ENCODE results near the gene PLEKHA3.
"Not testable (repeated sequence)": the region's sequence is repeated elsewhere in the genome, so short reads cannot be mapped to it uniquely, and the experiment has no call there.

The PLEKHA3 gene

GRCh38 chr2:178479275-178479616 lies 1.0 kb upstream of the PLEKHA3 start:
- no peak for DNase-seq

DNA sequence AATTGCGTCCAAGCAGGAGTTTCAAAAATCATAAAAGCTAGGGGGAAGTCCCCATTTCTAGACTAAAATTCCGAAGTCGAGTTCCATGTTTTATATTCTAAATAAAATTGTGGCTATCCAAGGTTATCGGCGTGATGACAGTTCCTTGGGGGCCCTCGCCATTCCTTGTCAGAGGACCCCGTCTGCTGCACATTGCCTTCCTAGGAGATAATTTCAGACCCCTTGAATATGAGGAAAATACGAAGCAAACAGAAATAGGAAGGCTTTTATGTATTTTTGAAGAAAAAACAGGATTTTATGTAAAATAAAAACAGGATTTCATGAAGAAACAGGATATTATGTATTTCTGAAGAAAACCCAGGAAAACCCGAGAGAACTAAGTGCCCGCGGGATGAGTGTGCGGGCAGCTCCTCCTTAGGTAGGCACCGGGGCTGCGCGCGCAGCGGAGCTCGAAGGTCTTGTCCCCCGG lies 465 bp upstream of the PLEKHA3 start:
- DNase-seq, result no peak

DNA sequence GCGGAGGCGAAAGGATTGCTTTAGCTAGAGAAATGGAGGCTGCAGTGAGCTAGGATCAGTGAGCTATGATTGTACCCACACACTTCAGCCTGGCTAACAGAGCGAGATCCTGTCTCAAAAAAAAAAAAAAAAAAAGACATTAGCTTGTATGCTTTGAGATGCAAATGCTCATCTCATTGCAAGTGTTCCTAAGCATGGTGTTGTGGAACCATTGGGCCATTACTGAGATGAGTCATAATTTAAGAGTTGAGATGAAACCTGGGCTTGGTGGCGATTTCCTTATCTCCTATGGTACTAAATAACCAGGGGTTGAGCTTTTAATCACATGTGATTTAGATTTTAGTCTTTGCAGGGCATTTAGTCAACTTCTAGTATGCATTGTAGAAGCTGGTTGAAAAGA lies 2.2 kb downstream of the PLEKHA3 start:
- DNase-seq, result no peak

DNA sequence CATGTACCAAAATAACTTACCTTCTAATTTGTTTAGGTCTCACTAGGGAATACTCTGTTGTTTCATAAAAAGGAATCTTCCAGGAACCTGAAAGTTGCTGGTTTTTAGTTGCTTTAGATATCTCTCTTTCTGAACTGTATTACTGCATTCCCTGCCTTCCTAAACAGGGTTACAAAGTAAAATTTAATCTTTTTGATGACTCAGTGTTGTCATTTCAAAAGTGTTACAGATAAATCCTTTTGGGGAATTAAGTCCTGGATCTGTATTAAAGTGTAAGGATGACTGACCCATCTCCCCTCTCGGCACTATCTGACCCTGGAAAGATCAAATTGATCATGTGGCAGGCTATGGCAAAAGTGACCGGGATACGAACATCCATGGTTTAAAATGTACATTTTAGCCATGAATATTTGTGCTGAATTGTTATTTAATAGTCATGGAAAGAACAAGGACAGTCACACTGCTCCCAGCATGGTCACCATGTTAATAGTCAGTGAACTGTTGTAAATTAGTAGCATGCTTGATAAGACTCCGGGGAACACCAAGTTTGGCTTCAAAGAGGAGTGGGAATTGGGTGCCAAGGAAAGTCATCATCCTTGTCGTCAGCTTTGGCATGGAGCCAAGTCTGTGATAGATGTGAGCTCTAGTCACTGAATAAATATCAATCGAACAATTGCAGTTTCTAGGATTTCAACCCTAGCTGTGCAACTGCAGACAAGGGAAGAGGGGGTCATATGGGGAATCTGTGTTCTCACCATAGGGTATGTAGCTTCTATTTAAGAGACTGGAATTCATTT lies 4.2 kb downstream of the PLEKHA3 start:
- no peak for DNase-seq

GRCh38 chr2:178485356-178485755 lies 5.1 kb downstream of the PLEKHA3 start:
- no peak for DNase-seq

GRCh38 chr2:178491612-178492011 lies 11.4 kb downstream of the PLEKHA3 start:
- DNase-seq, result no peak

- no peak for DNase-seq
Measured at GRCh38 chr2:178496049-178496448, 15.8 kb downstream of the PLEKHA3 start.

- DNase-seq, result no peak
Measured at GRCh38 chr2:178498137-178498536, 17.9 kb downstream of the PLEKHA3 start.

DNA sequence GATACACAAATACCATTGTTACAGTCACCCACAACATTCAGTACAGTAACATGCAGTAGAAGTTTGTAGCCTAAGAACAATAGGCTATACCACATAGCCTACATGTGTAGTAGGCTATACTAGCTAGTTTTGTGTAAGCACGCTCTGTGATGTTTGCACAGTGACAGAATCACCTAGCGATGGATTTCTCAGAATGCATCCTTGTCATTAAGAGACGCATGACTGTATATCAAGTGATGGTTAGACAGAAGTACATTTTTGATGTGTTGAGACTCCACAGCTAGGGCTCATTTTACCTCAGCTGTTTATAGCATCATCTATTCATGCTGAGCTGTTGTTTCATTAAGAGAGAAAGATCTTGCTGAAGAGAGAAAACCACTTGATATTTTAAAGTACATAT lies 19.4 kb downstream of the PLEKHA3 start:
- no peak for DNase-seq

- DNase-seq, result no peak
Measured at GRCh38 chr2:178502751-178503150, 22.5 kb downstream of the PLEKHA3 start.

- DNase-seq, result no peak
Measured at GRCh38 chr2:178506101-178506500, 25.8 kb downstream of the PLEKHA3 start.

DNA sequence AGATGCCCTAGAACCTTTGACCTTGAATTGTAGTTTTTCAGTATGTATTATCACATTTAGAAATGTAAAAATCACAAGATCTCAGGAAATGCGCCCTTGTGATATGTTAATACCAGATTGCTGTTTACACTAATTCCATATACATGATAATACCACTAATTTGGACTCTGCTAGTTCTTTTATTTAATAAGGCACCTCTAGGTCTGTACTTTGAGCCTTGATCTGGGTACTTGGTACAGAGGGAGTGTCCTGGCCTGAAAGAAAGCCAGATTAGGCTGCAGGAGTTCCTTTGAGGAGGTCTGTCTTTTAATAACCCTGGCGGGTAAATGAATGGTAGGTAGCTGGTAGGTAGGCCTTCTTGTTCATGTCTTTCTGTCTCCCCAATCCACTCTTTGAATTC lies 26.3 kb downstream of the PLEKHA3 start:
- no peak for DNase-seq

DNA sequence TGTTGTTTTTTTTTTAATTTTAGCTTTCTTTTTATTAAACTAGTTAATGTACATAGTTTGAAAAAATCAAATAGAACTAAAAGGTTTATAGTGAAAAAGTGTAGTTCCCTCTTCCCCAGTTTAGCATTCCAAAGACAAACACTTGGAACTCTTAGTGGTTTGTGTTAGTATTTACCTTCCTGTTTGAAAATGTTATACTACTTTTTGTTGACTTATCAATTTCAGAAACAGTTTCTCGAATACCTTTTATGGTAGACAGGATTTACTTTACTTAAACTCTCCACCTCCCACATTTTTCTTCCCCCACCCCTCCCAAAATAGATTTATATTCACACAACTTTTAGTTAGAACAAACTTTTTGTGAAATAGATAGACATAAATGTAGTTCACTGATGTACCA lies 26.7 kb downstream of the PLEKHA3 start:
- DNase-seq, result no peak

DNA sequence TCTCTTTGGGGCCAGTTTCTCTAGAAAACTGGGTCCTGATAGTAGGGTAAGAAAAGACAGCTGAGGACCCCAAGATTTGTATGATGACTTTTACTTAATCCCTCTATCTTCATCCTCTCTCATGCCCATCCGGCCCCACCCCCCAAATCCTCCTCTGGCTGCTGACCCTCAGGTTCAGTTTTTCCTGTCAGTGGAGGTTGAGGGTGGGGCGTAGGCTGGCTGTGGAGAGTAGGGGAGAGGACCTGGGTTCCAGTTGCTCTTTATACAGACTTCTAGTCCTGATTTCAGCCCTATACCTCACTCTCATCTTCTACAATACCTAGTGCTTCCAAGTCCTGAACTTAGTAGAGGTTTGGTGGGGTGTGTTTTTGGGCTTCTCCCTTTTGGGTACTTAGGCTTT lies 28.4 kb downstream of the PLEKHA3 start:
- no peak for DNase-seq

- no peak for DNase-seq
Measured at GRCh38 chr2:178510384-178510783, 30.1 kb downstream of the PLEKHA3 start.

- DNase-seq, result no peak
Measured at GRCh38 chr2:178512484-178512883, 32.2 kb downstream of the PLEKHA3 start.

- no peak for DNase-seq
Measured at GRCh38 chr2:178513876-178514275, 33.6 kb downstream of the PLEKHA3 start.

DNA sequence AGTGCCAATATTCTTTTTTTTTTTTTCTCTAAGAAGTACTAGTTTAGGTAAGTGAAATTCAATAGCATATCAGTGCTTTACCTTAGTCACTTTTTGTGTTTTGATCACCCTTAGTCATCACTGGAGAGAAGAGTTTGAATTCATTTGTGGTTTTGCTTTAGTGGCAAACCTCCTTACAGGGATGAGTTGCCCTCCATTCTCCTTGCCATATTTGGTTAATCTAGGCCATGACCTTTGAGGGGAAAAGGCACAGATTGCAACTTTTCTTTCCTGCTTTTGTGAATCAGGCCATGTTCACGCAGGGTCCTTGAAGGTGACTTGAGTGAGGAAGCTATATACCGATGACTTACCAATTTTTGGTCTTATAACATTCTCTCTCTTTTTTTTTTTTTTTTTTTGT lies 34.4 kb downstream of the PLEKHA3 start:
- no peak for DNase-seq

GRCh38 chr2:178517496-178517895 lies 37.2 kb downstream of the PLEKHA3 start:
- DNase-seq, result no peak

- DNase-seq, result no peak
Measured at GRCh38 chr2:178521304-178522150, 41.3 kb downstream of the PLEKHA3 start.

GRCh38 chr2:178522950-178523595 lies 42.8 kb downstream of the PLEKHA3 start:
- peak; percentile 75 for DNase-seq

DNA sequence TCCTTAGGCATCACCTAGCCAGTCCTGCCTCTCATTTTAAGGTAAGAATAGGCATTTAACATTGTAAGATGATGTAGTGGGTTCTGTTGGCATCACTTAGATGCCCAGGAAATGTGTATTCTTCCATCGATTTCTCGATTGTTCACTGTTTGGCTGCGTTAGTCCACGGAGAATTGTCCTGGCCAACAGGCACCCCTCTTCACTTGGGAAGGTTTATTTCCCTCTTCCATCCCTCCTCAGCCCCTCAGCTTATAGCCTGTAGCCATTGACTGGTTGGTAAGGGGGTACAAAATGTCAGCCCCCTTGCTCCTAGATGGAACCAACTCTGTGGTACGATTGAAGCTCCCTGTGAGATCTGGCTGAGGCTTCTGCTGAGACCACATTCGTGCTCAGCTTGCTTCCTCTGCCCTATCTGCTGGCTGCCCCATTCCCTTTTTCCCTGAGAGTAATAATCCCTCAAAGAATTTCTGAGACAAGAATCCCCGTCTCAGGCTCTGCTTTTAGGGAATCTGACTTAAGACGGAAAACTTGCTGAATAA lies 43.4 kb downstream of the PLEKHA3 start:
- no peak for DNase-seq

DNA sequence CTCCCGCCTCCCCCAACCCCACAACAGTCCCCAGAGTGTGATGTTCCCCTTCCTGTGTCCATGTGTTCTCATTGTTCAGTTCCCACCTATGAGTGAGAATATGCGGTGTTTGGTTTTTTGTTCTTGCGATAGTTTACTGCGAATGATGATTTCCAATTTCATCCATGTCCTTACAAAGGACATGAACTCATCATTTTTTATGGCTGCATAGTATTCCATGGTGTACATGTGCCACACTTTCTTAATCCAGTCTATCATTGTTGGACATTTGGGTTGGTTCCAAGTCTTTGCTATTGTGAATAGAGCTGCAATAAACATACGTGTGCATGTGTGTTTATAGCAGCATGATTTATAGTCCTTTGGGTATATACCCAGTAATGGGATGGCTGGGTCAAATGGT lies 44.8 kb downstream of the PLEKHA3 start:
- DNase-seq, result not testable (repeated sequence)

All from activated CD4-positive, alpha-beta T cell treated with anti-CD3 and anti-CD28 coated beads, Interleukin-2, amount 50 U/mL, for 1 hour (primary cell).